HG02588 (cell line): ENCODE data around the gene CCNL1.
A peak's percentile ranks its signal among the peaks of the same experiment; 100 is the strongest.
"Not testable (repeated sequence)": the region's sequence is repeated elsewhere in the genome, so short reads cannot be mapped to it uniquely, and the experiment has no call there.

Source experiments
- ATAC-seq: cut with Tn5 transposase; IDR thresholded peaks from one replicate; pipeline ENCODE4 v1.9.1; 2021; ENCODE audit warnings: mild to moderate bottlenecking, moderate library complexity; ENCODE audit not compliant: unreplicated experiment

Gene CCNL1

DNA sequence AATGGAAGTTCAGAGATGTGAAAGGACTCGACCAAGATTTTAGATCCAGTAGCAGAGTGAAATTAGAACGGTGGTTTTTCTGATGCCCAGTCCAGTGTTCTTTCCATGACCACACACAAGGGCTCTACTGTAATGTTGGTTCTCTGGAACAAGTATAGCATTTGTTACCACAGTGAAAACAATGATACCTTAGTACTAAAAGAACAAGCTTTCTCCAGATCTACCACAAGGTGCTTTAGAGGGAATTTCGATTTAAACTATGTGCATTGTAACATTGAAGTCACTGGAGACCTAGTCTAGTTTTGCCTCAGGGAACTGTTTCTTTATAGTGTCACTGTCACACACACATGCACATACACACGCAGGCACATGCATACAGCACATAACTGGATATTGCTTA, 12.8 kb upstream of the CCNL1 start:
- no peak for ATAC-seq

DNA sequence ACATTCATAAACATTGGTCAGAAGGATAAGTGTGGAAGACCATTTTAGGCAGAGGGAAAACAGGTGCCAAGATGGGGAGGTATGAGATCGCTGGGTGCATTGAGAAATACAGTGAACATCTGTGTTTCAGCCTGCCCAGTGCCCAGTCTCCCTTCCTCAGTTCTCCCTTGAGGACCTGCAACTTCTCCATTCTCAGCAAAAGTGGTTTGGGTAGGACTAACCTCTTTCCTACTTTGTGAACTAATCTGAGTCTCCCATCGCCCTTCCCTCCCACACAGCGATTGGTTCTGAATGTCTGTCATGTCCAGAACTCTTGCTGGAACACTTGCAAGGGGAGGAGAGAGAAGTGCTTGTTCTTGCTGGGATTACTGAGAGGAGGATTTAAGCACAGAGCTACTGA, 10.9 kb upstream of the CCNL1 start:
- ATAC-seq, result no peak

DNA sequence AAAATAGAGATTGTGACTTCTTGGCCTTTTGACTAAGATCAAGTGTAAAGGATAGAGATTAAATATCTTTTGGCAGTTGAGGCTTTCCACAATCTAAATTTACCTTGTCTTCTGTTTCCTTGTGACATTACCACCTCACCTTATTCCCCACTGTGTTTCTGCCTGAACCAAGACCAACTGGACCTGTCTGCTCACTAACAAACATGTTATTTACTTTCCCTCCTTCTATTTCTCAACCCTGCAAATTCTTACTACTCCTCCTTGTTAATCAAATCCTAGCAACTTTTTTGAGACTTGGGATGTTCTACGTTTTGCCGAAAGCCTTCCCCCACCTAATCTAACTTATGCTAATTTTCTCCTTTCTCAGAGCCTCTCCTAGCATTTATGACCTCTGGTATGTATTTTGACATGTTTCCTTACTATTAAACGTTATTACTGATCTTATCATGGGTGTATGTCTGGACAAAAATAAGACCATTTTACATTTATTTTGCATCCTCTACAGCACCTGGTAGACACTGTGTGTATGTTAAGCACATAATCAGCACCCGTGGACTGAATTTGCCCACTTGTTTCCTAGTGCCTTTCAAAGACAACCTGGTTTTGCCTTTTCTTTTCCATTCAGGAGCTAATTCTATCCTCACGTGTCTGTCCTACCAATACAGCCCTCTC, 7.6 kb upstream of the CCNL1 start:
- ATAC-seq, result no peak

DNA sequence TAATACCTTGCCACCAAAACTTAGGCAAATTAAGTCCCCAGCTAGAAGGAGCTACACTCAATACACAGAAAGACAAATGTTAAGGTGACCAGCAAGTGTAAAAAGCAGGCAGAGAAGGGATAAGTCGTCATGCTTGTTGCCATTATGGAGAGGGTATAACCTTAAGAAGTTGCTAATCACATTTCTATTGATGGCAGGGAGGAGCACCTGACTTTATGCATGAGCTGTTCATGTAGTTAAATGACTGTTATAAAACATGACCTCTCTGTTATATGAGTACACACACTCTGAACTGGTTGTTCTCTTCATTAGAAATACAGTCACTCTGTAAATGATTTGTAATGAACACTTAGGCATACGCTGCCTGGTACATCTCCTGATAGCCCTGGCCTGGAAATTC, 6.6 kb upstream of the CCNL1 start:
- peak; percentile 48 for ATAC-seq

DNA sequence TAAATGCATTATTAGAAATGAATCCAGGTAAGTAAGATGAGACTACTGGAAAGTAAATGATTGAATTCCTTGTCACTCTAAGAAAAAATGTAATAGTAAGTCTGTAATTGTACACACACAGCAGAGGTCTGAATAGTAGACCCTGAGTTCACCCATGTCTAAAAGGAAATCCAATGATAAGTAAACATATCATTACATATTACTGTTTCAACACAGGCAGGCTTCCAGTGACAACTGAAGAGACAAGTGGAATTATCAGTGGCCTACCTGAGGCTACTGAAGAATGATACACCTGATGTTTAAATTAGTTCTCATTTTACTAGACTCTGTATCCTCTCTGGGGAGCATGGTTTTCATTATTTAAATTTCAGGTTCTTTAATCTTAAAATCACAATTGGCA, 6.2 kb upstream of the CCNL1 start:
- no peak for ATAC-seq

DNA sequence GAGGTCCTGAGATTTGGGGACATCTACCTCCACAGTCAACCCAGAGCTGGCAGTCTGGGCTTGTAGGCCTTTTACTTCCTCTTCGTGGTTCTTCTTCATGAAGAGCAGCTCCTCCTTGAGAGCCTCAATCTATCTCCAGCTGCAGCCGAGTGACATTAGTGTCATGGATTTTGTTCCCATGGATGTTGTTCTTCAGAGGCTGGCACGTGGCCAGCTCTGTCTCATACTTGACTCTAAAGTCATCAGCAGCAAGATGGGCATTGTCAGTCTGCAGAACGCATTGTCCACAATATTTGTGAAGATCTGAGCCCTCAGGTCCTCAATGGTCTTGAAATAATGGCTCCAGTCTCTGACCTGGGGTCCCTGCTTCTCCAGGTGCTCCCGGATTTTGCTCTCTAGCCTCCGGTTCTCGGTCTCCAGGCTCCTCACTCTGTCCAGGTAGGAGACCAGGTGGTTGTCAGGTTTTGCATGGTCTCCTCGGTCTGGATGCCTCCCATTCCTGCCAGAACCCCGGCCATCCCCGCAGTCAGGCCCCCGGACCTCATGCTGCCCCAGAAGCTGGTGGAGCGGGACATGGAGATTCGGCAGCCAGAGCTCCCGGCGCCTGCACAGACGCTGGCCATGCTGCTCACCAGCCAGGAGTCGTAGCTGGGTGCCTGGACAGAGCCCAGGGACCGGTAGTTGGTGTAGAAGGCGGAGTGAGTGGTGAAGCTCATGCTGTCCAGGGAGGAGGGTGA, 3.4 kb upstream of the CCNL1 start:
- ATAC-seq, result no peak

DNA sequence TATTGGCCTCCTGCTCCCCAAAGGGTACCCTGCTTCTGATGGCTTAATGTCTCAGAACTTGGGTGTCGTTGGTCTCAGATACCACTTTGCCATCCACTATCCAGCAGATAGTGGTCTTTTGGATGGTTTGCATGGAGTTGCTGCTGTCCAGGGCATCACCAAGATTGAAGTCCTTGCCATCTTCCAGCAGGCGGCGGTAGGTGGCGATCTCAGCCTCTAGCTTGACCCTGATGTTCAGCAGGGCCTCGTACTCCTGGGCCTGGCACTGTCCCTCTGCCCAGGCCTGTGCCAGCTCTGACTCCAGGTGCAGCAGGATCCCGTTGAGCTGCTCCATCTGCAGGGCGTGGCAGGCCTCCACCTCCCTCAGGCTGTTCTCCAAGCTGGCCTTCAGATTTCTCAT, 2.7 kb upstream of the CCNL1 start:
- ATAC-seq, result not testable (repeated sequence)

DNA sequence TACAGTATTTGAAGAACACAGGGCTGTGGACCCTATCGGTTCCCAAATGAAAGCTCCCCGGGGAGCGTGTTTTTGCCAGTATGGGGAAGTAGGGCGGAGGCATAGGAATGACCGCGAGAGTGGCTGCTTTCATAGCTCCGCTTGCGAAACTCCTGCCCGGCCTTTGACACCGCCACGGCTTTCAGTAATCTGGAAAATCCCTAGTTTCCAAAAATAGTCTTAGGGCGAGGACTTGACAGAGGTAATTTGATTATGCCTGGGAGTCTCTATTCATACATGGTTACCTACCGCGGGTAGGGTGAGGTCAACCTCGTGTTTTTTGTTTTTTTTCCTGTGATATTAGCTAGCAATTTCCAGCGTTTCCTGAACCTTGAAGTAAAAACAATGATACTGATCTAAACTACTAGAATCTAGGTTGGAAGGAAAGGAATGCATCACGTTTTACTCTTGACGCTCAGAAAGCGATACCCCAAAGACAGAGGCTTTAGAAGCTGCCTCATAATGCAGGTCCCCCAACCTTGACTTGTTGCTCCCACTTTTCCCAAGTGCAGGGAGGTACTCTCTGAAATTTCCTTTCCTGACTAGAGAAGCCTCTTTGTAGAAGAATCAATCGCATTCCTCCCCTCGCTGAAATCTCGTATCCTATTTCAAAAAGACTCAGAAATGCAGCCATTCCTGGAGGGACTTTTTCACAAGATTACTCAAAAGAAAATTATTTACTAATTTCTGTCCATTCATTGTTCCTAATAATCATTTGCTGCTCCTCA, 894 bp upstream of the CCNL1 start:
- ATAC-seq, result peak; percentile 38

DNA sequence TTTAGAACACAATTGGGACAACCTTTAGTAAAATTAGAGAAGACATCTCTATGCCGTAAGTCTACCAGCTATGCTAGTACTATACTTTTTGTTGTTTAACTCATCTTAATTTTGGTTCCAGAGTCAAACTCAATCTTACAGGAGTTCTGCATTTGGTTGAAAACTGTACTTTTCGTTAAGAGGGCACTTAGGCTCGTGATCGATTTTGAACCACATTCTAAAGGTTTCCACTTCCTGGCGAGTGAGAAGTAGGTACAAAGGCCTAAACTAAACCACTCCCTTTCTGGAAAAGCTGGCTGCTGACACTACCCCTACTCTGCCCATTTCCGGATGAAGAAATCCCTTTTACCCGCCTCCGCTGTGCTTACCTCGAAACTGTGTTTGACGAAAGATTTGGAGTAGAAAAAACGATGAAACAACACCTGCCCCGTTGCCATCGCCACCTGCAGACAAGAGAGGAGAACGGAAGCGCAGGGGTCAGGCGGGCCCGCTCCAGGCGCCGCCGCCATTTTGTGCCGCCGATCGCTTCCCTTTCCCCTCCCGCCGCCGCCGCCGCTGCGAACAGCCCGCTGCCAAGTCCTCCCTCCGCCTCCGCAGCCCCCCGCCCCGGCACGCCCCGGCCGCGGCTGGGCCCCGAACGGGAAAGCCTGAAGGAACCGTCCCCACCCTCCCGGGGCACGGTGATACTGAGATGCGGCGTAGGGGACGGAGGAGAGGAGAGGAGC, 748 bp downstream of the CCNL1 start:
- peak; percentile 45 for ATAC-seq

DNA sequence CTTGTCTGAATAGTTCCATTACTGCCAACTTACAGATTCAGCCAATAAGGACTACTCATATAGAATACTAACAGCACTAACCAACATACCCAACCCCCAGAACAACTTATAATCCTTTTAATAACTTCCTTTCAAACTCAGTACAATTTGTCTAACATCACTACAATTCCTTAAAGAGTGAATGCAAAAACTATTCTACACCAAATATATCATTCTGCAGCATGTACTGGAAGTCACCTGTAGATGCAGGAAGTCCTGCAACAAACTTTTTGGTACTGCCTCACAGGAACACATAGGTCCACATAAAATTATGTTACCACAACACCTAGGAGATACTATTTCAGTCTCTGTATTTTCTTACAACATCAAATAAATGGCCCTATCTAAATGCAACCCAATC, 2.1 kb downstream of the CCNL1 start:
- no peak for ATAC-seq

DNA sequence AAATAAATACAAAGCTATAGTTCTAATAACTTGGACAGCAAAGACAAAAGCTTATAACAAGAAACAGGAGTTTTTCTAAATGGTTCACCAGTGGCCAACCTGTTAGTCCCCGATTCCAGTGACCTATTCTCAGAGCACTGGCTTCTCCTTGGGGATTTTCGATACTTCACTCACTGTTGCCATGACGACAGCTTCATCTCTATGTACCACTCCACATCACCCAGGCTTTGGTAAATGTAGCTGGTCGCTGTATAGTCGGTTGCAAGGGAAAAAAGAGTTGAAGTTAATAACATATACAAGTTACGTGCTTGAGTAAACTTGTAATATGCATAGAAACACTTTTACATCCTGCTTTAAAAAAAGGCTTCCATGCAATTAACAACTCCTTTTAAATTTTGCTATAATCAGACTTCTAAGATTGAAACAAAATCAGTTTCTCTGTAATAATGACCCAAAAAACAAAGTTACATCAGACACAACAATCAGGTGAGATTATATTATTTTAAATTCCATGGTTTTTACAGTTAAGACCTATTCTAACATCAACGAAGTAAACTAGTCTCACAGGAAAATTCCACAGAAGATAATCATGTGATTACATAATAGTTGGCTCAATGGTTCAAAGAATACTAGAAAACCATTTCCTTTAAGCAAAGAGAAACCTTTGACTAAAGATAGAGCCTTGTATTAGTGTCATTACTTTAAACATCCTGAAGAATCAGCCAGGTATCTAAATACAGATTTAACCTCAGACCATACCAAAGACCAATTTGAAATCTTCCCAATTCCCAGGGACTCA, 2.9 kb downstream of the CCNL1 start:
- no peak for ATAC-seq

DNA sequence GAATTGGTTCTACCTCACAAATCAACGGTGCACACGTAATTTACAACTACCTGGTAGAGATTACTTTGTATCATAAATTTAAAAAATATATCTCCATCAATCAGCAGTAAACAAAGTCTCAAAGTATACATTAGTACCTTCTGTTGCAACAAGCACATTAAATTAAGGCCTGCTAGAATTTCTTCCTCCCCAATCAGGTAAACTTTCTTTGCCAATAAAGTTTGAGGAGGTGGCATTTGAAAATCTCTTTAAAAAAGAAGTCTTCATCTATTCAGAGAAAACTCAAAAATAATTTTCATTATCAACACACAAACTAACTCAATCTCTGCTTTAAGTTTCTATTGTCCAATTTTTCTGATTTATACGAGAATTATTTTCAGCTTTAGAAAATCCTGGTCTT, 4.4 kb downstream of the CCNL1 start:
- no peak for ATAC-seq

DNA sequence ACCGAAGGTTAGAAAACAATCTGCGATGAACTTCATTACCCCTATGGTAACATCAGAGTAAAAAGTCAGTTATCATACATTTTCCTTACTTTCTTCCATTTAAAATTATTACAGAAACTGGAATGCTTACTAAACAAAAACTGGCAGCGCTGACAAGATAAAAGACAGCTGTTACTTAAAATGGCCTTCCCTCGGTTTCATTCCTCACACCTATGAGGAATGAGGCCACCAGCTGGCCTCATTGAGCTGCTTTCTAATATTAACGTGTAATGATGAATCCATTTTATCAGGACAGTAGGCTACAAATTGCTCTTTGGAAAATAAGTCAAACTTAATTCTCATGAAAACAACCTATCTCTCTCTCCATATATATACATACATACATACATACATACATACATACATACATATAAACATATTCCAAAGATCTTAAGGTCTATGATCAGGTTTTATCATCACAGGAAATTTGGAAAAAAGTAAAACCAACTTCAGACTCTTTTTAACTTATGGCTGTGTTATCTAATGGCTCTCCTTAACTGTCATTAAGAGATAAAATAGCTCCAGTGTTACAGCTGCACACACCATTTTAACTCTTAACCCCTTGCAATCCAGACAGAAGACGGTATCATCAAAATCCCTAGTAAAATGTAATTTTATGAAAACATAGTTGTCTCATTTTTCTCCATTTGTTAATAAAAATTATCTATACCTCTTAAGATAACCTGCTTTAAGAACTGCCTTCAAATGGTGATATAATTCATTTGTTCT, 5.2 kb downstream of the CCNL1 start:
- no peak for ATAC-seq

DNA sequence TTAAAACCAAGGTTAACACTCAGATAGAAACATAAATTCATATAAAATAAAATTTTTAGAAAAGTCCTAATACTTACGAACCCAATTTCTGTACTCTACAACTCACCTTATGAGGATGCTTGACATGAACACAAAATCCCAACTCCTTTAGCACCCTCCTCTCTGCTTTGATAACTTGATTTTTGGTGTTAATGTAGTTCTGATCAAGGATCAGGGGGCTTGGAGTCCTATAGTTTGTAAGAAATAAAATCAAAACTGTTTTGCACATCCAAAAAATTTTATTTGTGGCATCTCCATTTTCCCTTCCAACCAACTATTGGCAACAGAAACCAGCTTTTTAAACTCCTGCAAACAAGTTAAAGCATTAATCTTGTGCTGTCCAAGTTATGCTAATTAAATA, 7.0 kb downstream of the CCNL1 start:
- ATAC-seq, result no peak

DNA sequence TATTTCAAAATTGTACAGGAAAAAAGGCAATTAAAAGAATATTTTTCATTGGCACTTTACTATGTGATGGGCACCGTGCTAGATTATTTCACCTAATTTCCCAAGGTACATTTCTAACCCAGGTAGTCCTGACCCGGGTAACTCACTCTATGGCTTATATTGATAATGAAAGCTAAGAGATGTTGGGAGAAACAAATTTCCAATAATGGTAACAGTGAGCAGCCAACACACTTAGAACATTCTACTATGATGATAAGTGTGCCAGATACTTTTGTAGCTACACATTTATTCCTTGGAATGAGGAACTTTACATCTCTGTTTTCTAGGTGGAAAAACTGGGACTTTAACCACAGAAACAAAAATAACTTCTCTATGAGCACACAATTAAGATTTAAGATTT, 7.5 kb downstream of the CCNL1 start:
- ATAC-seq, result no peak

DNA sequence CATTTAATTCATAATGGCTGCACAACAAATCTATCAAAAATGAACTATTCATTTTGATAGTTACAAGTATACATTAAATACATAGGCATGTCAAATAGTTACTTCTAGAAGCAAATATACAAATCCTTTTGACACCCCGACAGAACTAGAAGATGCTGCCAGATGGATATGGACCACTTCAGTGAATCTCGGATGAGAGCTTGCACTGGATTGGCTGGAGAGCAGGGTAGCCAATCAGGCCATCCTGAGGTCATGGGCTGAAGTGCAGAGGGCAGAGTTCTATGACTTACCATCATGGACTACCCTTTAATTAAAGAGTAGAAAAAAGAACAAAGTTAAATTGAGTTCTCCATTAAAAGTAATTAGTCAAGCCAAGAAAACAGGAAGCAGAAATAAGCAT, 8.3 kb downstream of the CCNL1 start:
- no peak for ATAC-seq

DNA sequence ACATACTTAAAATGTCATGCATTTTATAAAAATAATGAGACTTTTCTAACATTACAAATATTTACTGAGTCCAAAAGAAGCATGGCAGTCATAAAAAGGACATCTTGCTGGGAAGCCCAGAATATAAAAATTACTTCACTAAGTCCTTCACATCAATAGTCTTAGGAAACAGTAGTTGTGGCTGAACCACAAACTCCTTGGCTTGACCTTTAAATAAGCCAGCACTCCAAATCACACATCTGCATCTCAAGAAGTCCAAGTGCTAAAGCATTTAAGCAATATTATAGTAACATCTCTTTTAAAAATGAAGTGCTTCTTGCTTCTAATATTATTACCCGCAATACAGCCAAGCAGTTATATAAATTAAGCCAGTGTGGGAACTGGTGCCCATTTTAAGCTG, 8.8 kb downstream of the CCNL1 start:
- ATAC-seq, result no peak

DNA sequence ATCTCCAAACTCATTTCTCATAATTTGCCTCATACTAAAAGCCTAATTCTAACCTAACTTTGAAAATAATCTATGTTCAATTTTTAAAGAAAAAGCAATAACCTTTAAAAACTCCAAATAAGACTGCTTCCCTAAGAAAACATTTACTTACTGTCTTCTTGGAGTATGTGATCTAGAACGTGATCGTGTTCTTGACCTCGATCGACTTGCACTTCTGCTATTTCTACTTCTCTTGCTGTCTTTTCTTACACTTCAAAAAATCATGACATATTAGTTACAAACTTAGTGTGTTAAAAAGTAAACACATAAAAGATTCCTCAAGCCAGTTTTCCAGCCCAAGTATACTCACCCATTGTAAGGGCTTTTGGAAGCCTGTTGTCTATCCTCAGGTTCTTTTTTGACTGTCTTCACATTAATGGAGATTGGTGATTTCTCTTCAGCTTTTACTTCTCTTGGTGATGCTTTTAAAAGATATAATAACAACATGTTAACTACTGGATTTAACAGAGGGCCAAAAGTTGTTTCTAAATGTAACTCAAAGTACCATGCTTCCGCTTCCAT, 10.7 kb downstream of the CCNL1 start:
- no peak for ATAC-seq

DNA sequence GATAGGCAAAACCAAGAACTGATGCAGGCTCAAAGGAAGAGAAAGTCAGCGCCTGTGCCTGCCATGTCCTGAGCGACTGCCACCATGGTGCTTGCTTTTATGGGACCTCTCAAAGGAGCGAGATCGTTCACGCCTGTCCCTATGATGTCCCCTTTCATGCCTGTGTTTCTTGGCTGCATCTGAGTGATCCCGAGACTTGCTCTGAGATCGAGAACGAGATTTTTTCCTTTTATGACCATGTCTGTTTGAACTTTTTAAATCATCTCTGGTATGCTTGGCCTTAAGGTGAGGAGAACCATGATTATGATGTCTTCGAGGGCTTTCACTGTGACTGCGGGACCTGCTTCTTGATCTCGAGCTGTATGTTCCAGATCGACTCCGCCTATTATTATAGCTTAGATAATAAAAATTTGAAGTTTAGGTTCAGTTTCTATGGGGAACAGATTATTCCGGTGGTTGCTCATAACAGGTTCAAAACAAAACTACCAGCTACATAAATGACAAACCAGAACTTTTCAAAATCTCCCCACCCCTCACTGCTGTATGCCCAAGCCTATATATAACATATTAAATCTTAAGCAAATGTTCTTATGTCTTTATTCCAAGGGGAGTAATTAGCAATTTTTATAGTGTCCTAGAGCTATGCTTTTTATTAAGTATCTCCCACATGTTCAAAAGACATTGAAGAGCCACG, 11.6 kb downstream of the CCNL1 start:
- ATAC-seq, result peak; percentile 50
